ENCODE data around the gene MIOS.

Gene MIOS

GRCh38 chr7:7536396-7537019 lies 30.2 kb upstream of the MIOS start:
- Histone ChIP-seq H3K4me3 (ENCODE audit: low read depth, low read length) (no peak overlapping the region), H3K4me1 (ENCODE audit: control insufficient read depth, insufficient read depth, low read length) (no peaks in the 10 kb centered on the region), H3K9ac (ENCODE audit: low read depth, low read length) (no peak overlapping the region), H3K27me3 (ENCODE audit: control insufficient read depth, insufficient read depth, low read length) (no peaks in the 10 kb centered on the region), H3K36me3 (ENCODE audit: control insufficient read depth, insufficient read depth, low read length) (no peaks in the 10 kb centered on the region), H3K9me3 (ENCODE audit: control insufficient read depth, insufficient read depth, low read length) (no peaks in the 10 kb centered on the region)

- Histone ChIP-seq H3K9ac (ENCODE audit: low read depth, low read length) (no peak overlapping the region), H3K4me3 (ENCODE audit: low read depth, low read length) (no peak overlapping the region), H3K27me3 (ENCODE audit: control insufficient read depth, insufficient read depth, low read length) (no peaks in the 10 kb centered on the region), H3K9me3 (ENCODE audit: control insufficient read depth, insufficient read depth, low read length) (no peaks in the 10 kb centered on the region), H3K36me3 (ENCODE audit: control insufficient read depth, insufficient read depth, low read length) (no peaks in the 10 kb centered on the region), H3K4me1 (ENCODE audit: control insufficient read depth, insufficient read depth, low read length) (no peaks in the 10 kb centered on the region)
Measured at GRCh38 chr7:7537711-7538110, 29.0 kb upstream of the MIOS start.

GRCh38 chr7:7539152-7539551 lies 27.5 kb upstream of the MIOS start:
- Histone ChIP-seq H3K4me1 (ENCODE audit: control insufficient read depth, insufficient read depth, low read length) (no peaks in the 10 kb centered on the region), H3K36me3 (ENCODE audit: control insufficient read depth, insufficient read depth, low read length) (no peaks in the 10 kb centered on the region), H3K9me3 (ENCODE audit: control insufficient read depth, insufficient read depth, low read length) (no peaks in the 10 kb centered on the region), H3K4me3 (ENCODE audit: low read depth, low read length) (no peak overlapping the region), H3K27me3 (ENCODE audit: control insufficient read depth, insufficient read depth, low read length) (no peaks in the 10 kb centered on the region), H3K9ac (ENCODE audit: low read depth, low read length) (no peak overlapping the region)

- H3K4me3 ChIP-seq (ENCODE audit: low read depth, low read length) = no peak overlapping the region
- H3K27me3 ChIP-seq (ENCODE audit: control insufficient read depth, insufficient read depth, low read length) = no peaks in the 10 kb centered on the region
- H3K4me1 ChIP-seq (ENCODE audit: control insufficient read depth, insufficient read depth, low read length) = no peaks in the 10 kb centered on the region
- no peaks in the 10 kb centered on the region for H3K9me3 ChIP-seq (ENCODE audit: control insufficient read depth, insufficient read depth, low read length)
- no peak overlapping the region for H3K9ac ChIP-seq (ENCODE audit: low read depth, low read length)
- no peaks in the 10 kb centered on the region for H3K36me3 ChIP-seq (ENCODE audit: control insufficient read depth, insufficient read depth, low read length)
Measured at GRCh38 chr7:7539711-7540110, 27.0 kb upstream of the MIOS start.

- no peak overlapping the region for H3K4me3 ChIP-seq (ENCODE audit: low read depth, low read length)
- H3K36me3 ChIP-seq (ENCODE audit: control insufficient read depth, insufficient read depth, low read length) = no peaks in the 10 kb centered on the region
- no peaks in the 10 kb centered on the region for H3K9me3 ChIP-seq (ENCODE audit: control insufficient read depth, insufficient read depth, low read length)
- H3K27me3 ChIP-seq (ENCODE audit: control insufficient read depth, insufficient read depth, low read length) = no peaks in the 10 kb centered on the region
- no peak overlapping the region for H3K9ac ChIP-seq (ENCODE audit: low read depth, low read length)
- no peaks in the 10 kb centered on the region for H3K4me1 ChIP-seq (ENCODE audit: control insufficient read depth, insufficient read depth, low read length)
Measured at GRCh38 chr7:7542251-7542835, 24.3 kb upstream of the MIOS start.

GRCh38 chr7:7548407-7548806 lies 18.3 kb upstream of the MIOS start:
- Histone ChIP-seq H3K4me1 (ENCODE audit: control insufficient read depth, insufficient read depth, low read length) (no peaks in the 10 kb centered on the region), H3K4me3 (ENCODE audit: low read depth, low read length) (no peak overlapping the region), H3K27me3 (ENCODE audit: control insufficient read depth, insufficient read depth, low read length) (no peaks in the 10 kb centered on the region), H3K36me3 (ENCODE audit: control insufficient read depth, insufficient read depth, low read length) (no peaks in the 10 kb centered on the region), H3K9ac (ENCODE audit: low read depth, low read length) (no peak overlapping the region), H3K9me3 (ENCODE audit: control insufficient read depth, insufficient read depth, low read length) (no peaks in the 10 kb centered on the region)

GRCh38 chr7:7550663-7551062 lies 16.0 kb upstream of the MIOS start:
- no peaks in the 10 kb centered on the region for H3K4me1 ChIP-seq (ENCODE audit: control insufficient read depth, insufficient read depth, low read length)
- H3K9me3 ChIP-seq (ENCODE audit: control insufficient read depth, insufficient read depth, low read length) = no peaks in the 10 kb centered on the region
- no peaks in the 10 kb centered on the region for H3K36me3 ChIP-seq (ENCODE audit: control insufficient read depth, insufficient read depth, low read length)
- no peak overlapping the region for H3K9ac ChIP-seq (ENCODE audit: low read depth, low read length)
- H3K27me3 ChIP-seq (ENCODE audit: control insufficient read depth, insufficient read depth, low read length) = no peaks in the 10 kb centered on the region
- H3K4me3 ChIP-seq (ENCODE audit: low read depth, low read length) = no peak overlapping the region

- H3K4me1 ChIP-seq (ENCODE audit: control insufficient read depth, insufficient read depth, low read length) = no peaks in the 10 kb centered on the region
- H3K36me3 ChIP-seq (ENCODE audit: control insufficient read depth, insufficient read depth, low read length) = no peaks in the 10 kb centered on the region
- H3K9ac ChIP-seq (ENCODE audit: low read depth, low read length) = no peak overlapping the region
- H3K27me3 ChIP-seq (ENCODE audit: control insufficient read depth, insufficient read depth, low read length) = no peaks in the 10 kb centered on the region
- no peak overlapping the region for H3K4me3 ChIP-seq (ENCODE audit: low read depth, low read length)
- no peaks in the 10 kb centered on the region for H3K9me3 ChIP-seq (ENCODE audit: control insufficient read depth, insufficient read depth, low read length)
Measured at GRCh38 chr7:7552199-7552598, 14.5 kb upstream of the MIOS start.

GRCh38 chr7:7553386-7553785 lies 13.3 kb upstream of the MIOS start:
- no peaks in the 10 kb centered on the region for H3K4me1 ChIP-seq (ENCODE audit: control insufficient read depth, insufficient read depth, low read length)
- H3K27me3 ChIP-seq (ENCODE audit: control insufficient read depth, insufficient read depth, low read length) = no peaks in the 10 kb centered on the region
- no peaks in the 10 kb centered on the region for H3K36me3 ChIP-seq (ENCODE audit: control insufficient read depth, insufficient read depth, low read length)
- H3K4me3 ChIP-seq (ENCODE audit: low read depth, low read length) = no peak overlapping the region
- no peak overlapping the region for H3K9ac ChIP-seq (ENCODE audit: low read depth, low read length)
- no peaks in the 10 kb centered on the region for H3K9me3 ChIP-seq (ENCODE audit: control insufficient read depth, insufficient read depth, low read length)

- no peaks in the 10 kb centered on the region for H3K9me3 ChIP-seq (ENCODE audit: control insufficient read depth, insufficient read depth, low read length)
- H3K9ac ChIP-seq (ENCODE audit: low read depth, low read length) = no peak overlapping the region
- no peak overlapping the region for H3K4me3 ChIP-seq (ENCODE audit: low read depth, low read length)
- no peaks in the 10 kb centered on the region for H3K27me3 ChIP-seq (ENCODE audit: control insufficient read depth, insufficient read depth, low read length)
- no peaks in the 10 kb centered on the region for H3K36me3 ChIP-seq (ENCODE audit: control insufficient read depth, insufficient read depth, low read length)
- H3K4me1 ChIP-seq (ENCODE audit: control insufficient read depth, insufficient read depth, low read length) = no peaks in the 10 kb centered on the region
Measured at GRCh38 chr7:7554021-7554432, 12.7 kb upstream of the MIOS start.

GRCh38 chr7:7554649-7555575 lies 11.8 kb upstream of the MIOS start:
- Histone ChIP-seq H3K27me3 (ENCODE audit: control insufficient read depth, insufficient read depth, low read length) (no peaks in the 10 kb centered on the region), H3K9ac (ENCODE audit: low read depth, low read length) (no peak overlapping the region), H3K36me3 (ENCODE audit: control insufficient read depth, insufficient read depth, low read length) (no peaks in the 10 kb centered on the region), H3K9me3 (ENCODE audit: control insufficient read depth, insufficient read depth, low read length) (no peaks in the 10 kb centered on the region), H3K4me1 (ENCODE audit: control insufficient read depth, insufficient read depth, low read length) (no peaks in the 10 kb centered on the region), H3K4me3 (ENCODE audit: low read depth, low read length) (no peak overlapping the region)

GRCh38 chr7:7556852-7557251 lies 9.8 kb upstream of the MIOS start:
- Histone ChIP-seq H3K4me3 (ENCODE audit: low read depth, low read length) (no peak overlapping the region), H3K9ac (ENCODE audit: low read depth, low read length) (no peak overlapping the region), H3K36me3 (ENCODE audit: control insufficient read depth, insufficient read depth, low read length) (no peaks in the 10 kb centered on the region), H3K4me1 (ENCODE audit: control insufficient read depth, insufficient read depth, low read length) (no peaks in the 10 kb centered on the region), H3K9me3 (ENCODE audit: control insufficient read depth, insufficient read depth, low read length) (no peaks in the 10 kb centered on the region), H3K27me3 (ENCODE audit: control insufficient read depth, insufficient read depth, low read length) (no peaks in the 10 kb centered on the region)

All from iPS-15b (cell line).